A549 (cell line): ENCODE data around the gene UNC5A. TPM values are rescaled to one million over a fixed set of nuclear protein-coding genes. Genes with fewer than 3 reads are reported as not detected.

Source experiments
- ATAC-seq, 2 experiments: fragments of 200-7000 bp in 1 of 2; fragments of >200 bp in 1 of 2; cut with Nextera tagmentation in 1 of 2; cut with Tn5 transposase in 1 of 2; 3 replicates each; pipeline versions ENCODE4 v1.8.0 to v1.9.1; 2018 to 2020; ENCODE audit warnings: mild to moderate bottlenecking in 1 of 2, moderate library complexity in 1 of 2
- CTCF ChIA-PET: fragments of 300-600 bp; sonication (Branson Sonifier 250); formaldehyde crosslinking; extraction: SDS; loops from one replicate; lab custom pipeline; 2021; ENCODE audit warnings: antibody characterized with exemption, inconsistent platforms; lab: Yijun Ruan, JAX
- POLR2A ChIA-PET: fragments of 350-600 bp; formaldehyde crosslinking; extraction: SDS; loops from one replicate; lab custom pipeline; 2021; ENCODE audit warnings: antibody characterized with exemption, inconsistent platforms; lab: Yijun Ruan, JAX
- DNase-seq, 2 experiments: peaks; one replicate each; pipeline versions ENCODE4 v3.0.0 to v3.0.0-alpha.2; 2011 to 2016; ENCODE audit warnings: low read depth in 1 of 2, low spot score in 1 of 2
- FAIRE-seq: peaks from 2 replicates; lab custom pipeline; 2011; peaks lifted over from hg19 to GRCh38; lab: Jason Lieb, UNC
- H3K27ac ChIP-seq, 2 experiments: fragments of >200 bp; sonication (Bioruptor Twin); formaldehyde crosslinking; 3 replicates each; pipeline ENCODE4 v1.5.1; 2016 to 2017
- H3K4me1 ChIP-seq: fragments of >200 bp; sonication (Bioruptor Twin); formaldehyde crosslinking; 3 replicates; pipeline ENCODE4 v1.6.1; 2016
- H3K4me2 ChIP-seq: fragments of >200 bp; sonication (Bioruptor Twin); formaldehyde crosslinking; 3 replicates; pipeline ENCODE4 v1.6.1; 2016
- H3K4me3 ChIP-seq: fragments of >200 bp; sonication (Bioruptor Twin); formaldehyde crosslinking; 3 replicates; pipeline ENCODE4 v1.5.1; 2016
- H3K9me3 ChIP-seq: fragments of >200 bp; sonication (Bioruptor Twin); formaldehyde crosslinking; 3 replicates; pipeline ENCODE4 v1.6.1; 2016
- ATOH8 ChIP-seq: fragments of 250-450 bp; sonication (Bioruptor Pico); IDR thresholded peaks from 2 replicates; pipeline ENCODE4 v1.5.0; 2020; ENCODE audit warnings: low read depth, mild to moderate bottlenecking, moderate library complexity
- CBX2 ChIP-seq: fragments of 200-600 bp; sonication (generic); IDR thresholded peaks from 2 replicates; pipeline ENCODE4 v1.6.1; 2016; ENCODE audit warnings: low read depth, mild to moderate bottlenecking, borderline replicate concordance
- CEBPB ChIP-seq, 2 experiments: fragments of >200 bp in 1 of 2; sonication (Bioruptor Twin) in 1 of 2; formaldehyde crosslinking in 1 of 2; IDR thresholded peaks; 2 replicates each; pipeline ENCODE4 v1.6.1; 2012 to 2016
- FOSB ChIP-seq: fragments of 250-450 bp; sonication (Bioruptor Pico); IDR thresholded peaks from 2 replicates; pipeline ENCODE4 v1.5.0; 2020; ENCODE audit warnings: mild to moderate bottlenecking, moderate library complexity
- FOSL2 ChIP-seq, 2 experiments: fragments of 450-650 bp in 1 of 2; fragments of >200 bp in 1 of 2; sonication (Bioruptor Twin) in 1 of 2; formaldehyde crosslinking; IDR thresholded peaks; 2 replicates each; pipeline versions ENCODE4 v1.5.0 to v1.6.1; 2016 to 2020; ENCODE audit warnings: mild to moderate bottlenecking in 1 of 2, moderate library complexity in 1 of 2
- HOXB13 ChIP-seq: fragments of 250-450 bp; sonication (Bioruptor Pico); IDR thresholded peaks from 2 replicates; pipeline ENCODE4 v1.5.0; 2020; ENCODE audit warnings: low read depth, mild to moderate bottlenecking, moderate library complexity
- KDM1A ChIP-seq: fragments of 200-600 bp; sonication (generic); IDR thresholded peaks from 2 replicates; pipeline ENCODE4 v1.6.1; 2016; ENCODE audit warnings: low read depth, mild to moderate bottlenecking
- MAFK ChIP-seq: fragments of 450-650 bp; IDR thresholded peaks from 2 replicates; pipeline ENCODE4 v1.6.1; 2014; ENCODE audit not compliant: partially characterized antibody
- MAZ ChIP-seq: fragments of 150-350 bp; IDR thresholded peaks from 2 replicates; pipeline ENCODE4 v1.6.1; 2014; ENCODE audit warnings: antibody characterized with exemption, low read depth, low read length, borderline replicate concordance
- MYC ChIP-seq: IDR thresholded peaks from 2 replicates; pipeline ENCODE4 v1.6.1; 2012; ENCODE audit warnings: mild to moderate bottlenecking, inconsistent platforms, low read length, improper control_type of control experiment, borderline replicate concordance
- NFE2L2 ChIP-seq: fragments of 150-350 bp; conservative IDR thresholded peaks from 2 replicates; pipeline ENCODE4 v1.6.1; 2014; ENCODE audit warnings: low read length
- PHF8 ChIP-seq: fragments of 200-600 bp; sonication (generic); IDR thresholded peaks from 2 replicates; pipeline ENCODE4 v1.6.1; 2016; ENCODE audit warnings: low read depth, mild to moderate bottlenecking, antibody characterized with exemption, moderate library complexity, borderline replicate concordance
- POLR2AphosphoS2 ChIP-seq: conservative IDR thresholded peaks from 2 replicates; pipeline ENCODE4 v1.6.1; 2012; ENCODE audit warnings: low read length, improper control_type of control experiment, inconsistent platforms
- RARB ChIP-seq: fragments of 250-450 bp; sonication (Bioruptor Pico); IDR thresholded peaks from 2 replicates; pipeline ENCODE4 v1.8.0; 2021; ENCODE audit warnings: mild to moderate bottlenecking, moderate library complexity
- TFCP2L1 ChIP-seq: fragments of 250-450 bp; sonication (Bioruptor Pico); IDR thresholded peaks from 2 replicates; pipeline ENCODE4 v1.5.0; 2021; ENCODE audit warnings: mild to moderate bottlenecking
- TP53 ChIP-seq: fragments of 250-450 bp; sonication (Bioruptor Pico); IDR thresholded peaks from 2 replicates; pipeline ENCODE4 v1.5.0; 2021; ENCODE audit warnings: mild to moderate bottlenecking, moderate library complexity
- ZSCAN20 ChIP-seq: fragments of 250-450 bp; sonication (Bioruptor Pico); IDR thresholded peaks from 2 replicates; pipeline ENCODE4 v1.8.0; 2022; ENCODE audit warnings: mild to moderate bottlenecking, moderate library complexity
- WGBS: methylation state at CpG from one replicate; pipeline ENCODE4 v1.1.6; 2017; ENCODE audit errors: missing lambda C conversion rate; 5-methylcytosine and 5-hydroxymethylcytosine counted together
- polyA plus RNA-seq, 4 experiments: library from polyadenylated mRNA; depleted of rRNA in 3 of 4; stranded (reverse); fragments of >200 nt; fragmentation: RNase III in 1 of 4; extraction: RNeasy Plus Mini Kit Qiagen cat#74134 plus additional on column Dnase treatment in 1 of 4; gene quantifications; 2 replicates in 3 of 4; 3 replicates in 1 of 4; pipeline ENCODE4 v1.2.3, GENCODE V29; 2011 to 2017
- TF ChIP-seq, protein P1 (sequence below): fragments of 150-350 bp; IDR thresholded peaks from 2 replicates; pipeline ENCODE4 v1.6.1; 2014; ENCODE audit warnings: low read depth, mild to moderate bottlenecking, low read length
- TF ChIP-seq, protein P2 (sequence below): fragments of 250-450 bp; sonication (Bioruptor Pico); IDR thresholded peaks from 2 replicates; pipeline ENCODE4 v1.5.0; 2021; ENCODE audit warnings: mild to moderate bottlenecking, moderate library complexity, borderline replicate concordance
- TF ChIP-seq, protein P3 (sequence below): fragments of >200 bp; sonication (Bioruptor Twin); formaldehyde crosslinking; IDR thresholded peaks from 3 replicates; pipeline ENCODE4 v1.6.1; 2016

UNC5A gene
- polyA plus RNA-seq, 2 of the 4 experiments (the other 2 are of a cell fraction), result 0.03 to 0.14 TPM

- TF ChIP-seq MAZ (no peak), TFCP2L1 (CRISPR knock-in tag) (no peak), ATOH8 (no peak)
These were observed 105.5 kb downstream of the UNC5A start (continued) for GRCh38 chr5:176915906-176916305.

DNA sequence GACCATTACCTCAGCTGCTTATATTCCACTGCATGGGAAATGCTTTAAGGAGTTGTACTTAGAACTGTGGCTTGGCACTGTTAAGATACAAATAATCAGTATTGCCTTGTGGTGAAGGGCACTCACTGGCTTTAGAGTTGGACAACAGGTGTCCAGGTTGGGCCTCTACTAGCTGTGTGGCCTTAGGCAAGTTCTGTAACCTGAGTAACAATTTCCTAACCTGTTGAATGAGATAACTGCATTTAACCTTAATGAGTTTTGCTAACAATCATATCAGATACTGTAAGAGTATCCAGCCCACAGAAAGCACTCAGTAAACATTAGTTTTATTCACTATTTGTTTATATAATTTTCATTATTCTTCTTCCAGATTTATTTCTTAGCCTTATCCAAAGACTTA is 106.0 kb downstream of the UNC5A start:
- FAIRE-seq, result no peak
- CTCF ChIA-PET, result interaction anchor here (1.0 to 1.2 kb wide), 2 partner anchors 43 to 256 kb away, joined by 3 to 5 read pairs; no protein-coding TSS in a partner anchor
- H3K9me3 ChIP-seq, result no peaks in the 10 kb centered on the region
- TF ChIP-seq FOSB (no peak), NFE2L2 (no peak), ATOH8 (no peak), CBX2 (no peak), POLR2AphosphoS2 (no peak), RARB (CRISPR knock-in tag) (no peak), KDM1A (no peak), HOXB13 (CRISPR knock-in tag) (no peak), MAFK (no peak), ZSCAN20 (CRISPR knock-in tag) (no peak), FOSL2 (IDR thresholded peaks at IDR 0.05) (no peak), FOSL2 (CRISPR knock-in tag; IDR thresholded peaks at IDR 0.05) (no peak)
- TF ChIP-seq, protein P1, sequence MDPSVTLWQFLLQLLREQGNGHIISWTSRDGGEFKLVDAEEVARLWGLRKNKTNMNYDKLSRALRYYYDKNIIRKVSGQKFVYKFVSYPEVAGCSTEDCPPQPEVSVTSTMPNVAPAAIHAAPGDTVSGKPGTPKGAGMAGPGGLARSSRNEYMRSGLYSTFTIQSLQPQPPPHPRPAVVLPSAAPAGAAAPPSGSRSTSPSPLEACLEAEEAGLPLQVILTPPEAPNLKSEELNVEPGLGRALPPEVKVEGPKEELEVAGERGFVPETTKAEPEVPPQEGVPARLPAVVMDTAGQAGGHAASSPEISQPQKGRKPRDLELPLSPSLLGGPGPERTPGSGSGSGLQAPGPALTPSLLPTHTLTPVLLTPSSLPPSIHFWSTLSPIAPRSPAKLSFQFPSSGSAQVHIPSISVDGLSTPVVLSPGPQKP, result no peak
- H3K4me2 ChIP-seq, result no peak overlapping the region
- POLR2A ChIA-PET, result no interaction called here
- no peak for ATAC-seq
- H3K4me3 ChIP-seq, result no peak overlapping the region
- H3K4me1 ChIP-seq, result no peaks in the 10 kb centered on the region
- DNase-seq, result no peak
- no peak overlapping the region for H3K27ac ChIP-seq

DNA sequence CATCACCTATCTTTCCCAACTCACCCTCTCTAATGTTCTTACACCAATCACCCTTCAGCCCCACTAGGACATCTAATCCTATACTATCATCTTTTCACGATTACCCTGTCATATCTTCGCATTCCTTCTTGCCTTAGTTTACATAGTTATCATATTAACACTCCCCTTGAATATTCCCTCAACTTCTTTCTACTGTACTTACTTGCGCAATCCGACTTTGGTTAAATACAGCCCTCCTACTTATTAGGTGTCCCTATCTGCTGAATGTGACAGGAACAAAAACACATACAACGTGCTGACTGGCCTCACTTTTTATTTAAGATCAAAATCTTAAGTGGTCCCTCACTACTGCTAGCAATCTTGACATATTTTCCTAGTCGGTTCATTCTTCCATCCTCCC is 108.3 kb downstream of the UNC5A start:
- Histone ChIP-seq H3K4me2 (no peak overlapping the region), H3K27ac (no peak overlapping the region), H3K4me3 (no peak overlapping the region), H3K9me3 (no peaks in the 10 kb centered on the region), H3K4me1 (no peaks in the 10 kb centered on the region)
- TF ChIP-seq, protein P2, sequence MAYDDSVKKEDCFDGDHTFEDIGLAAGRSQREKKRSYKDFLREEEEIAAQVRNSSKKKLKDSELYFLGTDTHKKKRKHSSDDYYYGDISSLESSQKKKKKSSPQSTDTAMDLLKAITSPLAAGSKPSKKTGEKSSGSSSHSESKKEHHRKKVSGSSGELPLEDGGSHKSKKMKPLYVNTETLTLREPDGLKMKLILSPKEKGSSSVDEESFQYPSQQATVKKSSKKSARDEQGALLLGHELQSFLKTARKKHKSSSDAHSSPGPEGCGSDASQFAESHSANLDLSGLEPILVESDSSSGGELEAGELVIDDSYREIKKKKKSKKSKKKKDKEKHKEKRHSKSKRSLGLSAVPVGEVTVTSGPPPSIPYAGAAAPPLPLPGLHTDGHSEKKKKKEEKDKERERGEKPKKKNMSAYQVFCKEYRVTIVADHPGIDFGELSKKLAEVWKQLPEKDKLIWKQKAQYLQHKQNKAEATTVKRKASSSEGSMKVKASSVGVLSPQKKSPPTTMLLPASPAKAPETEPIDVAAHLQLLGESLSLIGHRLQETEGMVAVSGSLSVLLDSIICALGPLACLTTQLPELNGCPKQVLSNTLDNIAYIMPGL (CRISPR knock-in tag), result no peak
- no peak for TF ChIP-seq MYC
- TF ChIP-seq ATOH8, result no peak
- no peak for TF ChIP-seq PHF8
- no peak for TF ChIP-seq NFE2L2
- TF ChIP-seq, protein P3, sequence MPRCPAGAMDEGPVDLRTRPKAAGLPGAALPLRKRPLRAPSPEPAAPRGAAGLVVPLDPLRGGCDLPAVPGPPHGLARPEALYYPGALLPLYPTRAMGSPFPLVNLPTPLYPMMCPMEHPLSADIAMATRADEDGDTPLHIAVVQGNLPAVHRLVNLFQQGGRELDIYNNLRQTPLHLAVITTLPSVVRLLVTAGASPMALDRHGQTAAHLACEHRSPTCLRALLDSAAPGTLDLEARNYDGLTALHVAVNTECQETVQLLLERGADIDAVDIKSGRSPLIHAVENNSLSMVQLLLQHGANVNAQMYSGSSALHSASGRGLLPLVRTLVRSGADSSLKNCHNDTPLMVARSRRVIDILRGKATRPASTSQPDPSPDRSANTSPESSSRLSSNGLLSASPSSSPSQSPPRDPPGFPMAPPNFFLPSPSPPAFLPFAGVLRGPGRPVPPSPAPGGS, result no peak
- TF ChIP-seq TP53 (CRISPR knock-in tag), result no peak
- peak in 1 of 2 experiments; percentile 54; a peak in 1 of 4 replicates for TF ChIP-seq CEBPB (IDR thresholded peaks at IDR 0.05)
- no peak for FAIRE-seq
- no peak for DNase-seq
- ATAC-seq, result no peak
- CTCF ChIA-PET, result no interaction called here
- POLR2A ChIA-PET, result no interaction called here
- 94% methylated on average over 6 of the region's 6 CpGs for WGBS
